Endothelial cell of umbilical vein (primary cell): ENCODE data around the gene AMOT. TPM values are rescaled to one million over a fixed set of nuclear protein-coding genes. Genes with fewer than 3 reads are reported as not detected.

Experiments used
- BruUV-seq: library from RNA; stranded (reverse); fragments of 400-500 nt; replicated peaks from 2 replicates; lab custom pipeline; 2021; lab: Mats Ljungman, UMichigan
- CTCF ChIA-PET: fragments of 300-600, 350-600 bp; sonication (Branson Sonifier 250); formaldehyde crosslinking; loops from one replicate; lab custom pipeline; 2021; ENCODE audit warnings: antibody characterized with exemption, inconsistent platforms; lab: Charles Lee
- POLR2A ChIA-PET: fragments of 300-600, 350-600 bp; sonication (Branson Sonifier 250); formaldehyde crosslinking; loops from one replicate; lab custom pipeline; 2021; ENCODE audit warnings: antibody characterized with exemption, inconsistent platforms; lab: Charles Lee
- DNase-seq: peaks from one replicate; pipeline ENCODE4 v3.0.0-alpha.2; 2011; ENCODE audit warnings: low read depth, low spot score
- FAIRE-seq: peaks from 2 replicates; lab custom pipeline; 2011; peaks lifted over from hg19 to GRCh38; lab: Jason Lieb, UNC
- H2AFZ ChIP-seq: 2 replicates; pipeline ENCODE4 v1.6.0; 2012; ENCODE audit warnings: low read depth, low read length, control low read depth, inconsistent platforms
- H3K27ac ChIP-seq: 2 replicates; pipeline ENCODE4 v1.5.1; 2011; ENCODE audit warnings: low read depth, mild to moderate bottlenecking, control low read depth, low read length, moderate library complexity; ENCODE audit not compliant: insufficient read depth
- H3K27me3 ChIP-seq, 2 experiments: 2 replicates each; pipeline versions ENCODE4 v1.6.0 to v1.6.1; 2011; ENCODE audit warnings: low read length in 2 of 2, mixed read lengths in 1 of 2; ENCODE audit not compliant: control insufficient read depth in 2 of 2, insufficient read depth in 2 of 2
- H3K36me3 ChIP-seq, 2 experiments: 2 replicates in 1 of 2; 3 replicates in 1 of 2; pipeline ENCODE4 v1.5.1; 2011; ENCODE audit warnings: low read length in 2 of 2, mild to moderate bottlenecking in 1 of 2, moderate library complexity in 1 of 2; ENCODE audit not compliant: control insufficient read depth in 2 of 2, insufficient read depth in 2 of 2; ENCODE audit errors: extremely low read depth in 1 of 2
- H3K4me1 ChIP-seq: 3 replicates; pipeline ENCODE4 v1.5.1; 2011; ENCODE audit warnings: mild to moderate bottlenecking, low read length; ENCODE audit not compliant: control insufficient read depth, insufficient read depth; ENCODE audit errors: extremely low read depth
- H3K4me2 ChIP-seq: 2 replicates; pipeline ENCODE4 v1.6.1; 2011; ENCODE audit warnings: low read length, control low read depth, mixed read lengths; ENCODE audit not compliant: insufficient read depth
- H3K4me3 ChIP-seq, 3 experiments: fragments of 200-600 bp in 1 of 3; sonication (generic), shearing (Covaris generic) in 1 of 3; replicated peaks in 1 of 3; 2 replicates each; pipeline ENCODE4 v1.5.1; 2011 to 2016; ENCODE audit warnings: control low read depth in 3 of 3, low read length in 3 of 3, mild to moderate bottlenecking in 2 of 3, inconsistent platforms in 1 of 3, low read depth in 1 of 3, moderate library complexity in 1 of 3; ENCODE audit not compliant: insufficient read depth in 1 of 3
- H3K79me2 ChIP-seq: 2 replicates; pipeline ENCODE4 v1.6.0; 2012; ENCODE audit warnings: low read length, inconsistent platforms; ENCODE audit not compliant: control insufficient read depth, insufficient read depth
- H3K9ac ChIP-seq: replicated peaks from 2 replicates; pipeline ENCODE3; 2011; ENCODE audit warnings: low read length, control low read depth; ENCODE audit not compliant: insufficient read depth; ENCODE audit errors: extremely low read depth
- H3K9me1 ChIP-seq: replicated peaks from 3 replicates; pipeline ENCODE4 v1.6.0; 2011; ENCODE audit warnings: mild to moderate bottlenecking, low read length; ENCODE audit not compliant: control insufficient read depth, insufficient read depth; ENCODE audit errors: extremely low read depth
- H3K9me3 ChIP-seq: replicated peaks from 2 replicates; pipeline ENCODE4 v1.5.1; 2012; ENCODE audit warnings: low read length, inconsistent platforms; ENCODE audit not compliant: control insufficient read depth, insufficient read depth
- H4K20me1 ChIP-seq: replicated peaks from 2 replicates; pipeline ENCODE3; 2011; ENCODE audit warnings: mild to moderate bottlenecking, low read length; ENCODE audit not compliant: control insufficient read depth, insufficient read depth; ENCODE audit errors: extremely low read depth
- CTCF ChIP-seq, 2 donors: IDR thresholded peaks; 1 replicate in 1 of 2; 2 replicates in 1 of 2; pipeline ENCODE4 v1.5.1; 2011; ENCODE audit warnings: low read length in 2 of 2, mild to moderate bottlenecking in 2 of 2, moderate library complexity in 2 of 2, control low read depth in 1 of 2, inconsistent platforms in 1 of 2, low read depth in 1 of 2; ENCODE audit not compliant: insufficient read depth in 1 of 2; ENCODE audit errors: extremely low read depth in 1 of 2
- EZH2 ChIP-seq: IDR thresholded peaks from 2 replicates; pipeline ENCODE4 v1.6.1; 2012; ENCODE audit warnings: borderline replicate concordance, low read depth, mild to moderate bottlenecking, moderate library complexity, low read length, inconsistent platforms; ENCODE audit not compliant: severe bottlenecking
- FOS ChIP-seq: IDR thresholded peaks from 2 replicates; pipeline ENCODE4 v1.6.1; 2011; ENCODE audit warnings: mild to moderate bottlenecking, low read length, moderate library complexity, borderline replicate concordance; ENCODE audit not compliant: insufficient read depth
- GATA2 ChIP-seq: IDR thresholded peaks from 2 replicates; pipeline ENCODE4 v1.7.0; 2011; ENCODE audit warnings: low read depth, mild to moderate bottlenecking, moderate library complexity, mixed read lengths, low read length; ENCODE audit not compliant: insufficient read length, insufficient read depth
- JUN ChIP-seq: IDR thresholded peaks from 2 replicates; pipeline ENCODE4 v1.6.1; 2011; ENCODE audit warnings: borderline replicate concordance, low read depth; ENCODE audit not compliant: insufficient read length, insufficient read depth
- MAX ChIP-seq: IDR thresholded peaks from 2 replicates; pipeline ENCODE4 v1.6.1; 2011; ENCODE audit not compliant: insufficient read depth, insufficient read length
- MYC ChIP-seq: IDR thresholded peaks from one replicate; pipeline ENCODE4 v1.6.1; 2011; ENCODE audit warnings: mild to moderate bottlenecking, low read depth, low read length
- POLR2A ChIP-seq: IDR thresholded peaks from 2 replicates; pipeline ENCODE4 v1.6.1; 2012; ENCODE audit warnings: low read depth, mild to moderate bottlenecking, control low read depth, low read length
- POLR2AphosphoS5 ChIP-seq: IDR thresholded peaks from 2 replicates; pipeline ENCODE4 v1.6.1; 2012; ENCODE audit warnings: low read depth, mild to moderate bottlenecking, control low read depth, low read length, moderate library complexity; ENCODE audit not compliant: insufficient read depth
- dilution Hi-C: fragments of 300-500 bp; cut with MboI; formaldehyde crosslinking; loops from one replicate; pipeline ENCODE4 v1.15.0; 2019; ENCODE audit warnings: low sequenced_read_pairs; ENCODE audit not compliant: extremely low pct_ligation_motif_present
- intact Hi-C: fragments of 100-400 bp; cut with micrococcal nuclease; formaldehyde crosslinking; loops from one replicate; pipeline ENCODE4 v1.10.0; 2022
- polyA plus RNA-seq, 4 experiments: library from polyadenylated mRNA; depleted of rRNA in 3 of 4; stranded (reverse) in 3 of 4; unstranded in 1 of 4; fragments of >200 nt; gene quantifications; 2 replicates each; pipeline versions ENCODE4 v1.2.1 to v1.2.3, GENCODE V29; 2011 to 2012; ENCODE audit warnings: missing spikeins in 1 of 4
- total RNA-seq: library from RNA; stranded (reverse); gene quantifications from 2 replicates; pipeline ENCODE4 v1.2.3, GENCODE V29; 2021

Gene AMOT
- total and polyA plus RNA-seq, 2 donors (not counting 3 experiments of a cell fraction or from before 2014, with no cell fraction given): 0.68 to 3.5 TPM

- no peaks in the 10 kb centered on the region for H4K20me1 ChIP-seq
- no peak for TF ChIP-seq MYC
- no peak for TF ChIP-seq JUN
- no peak for TF ChIP-seq GATA2
- TF ChIP-seq MAX: no peak
- TF ChIP-seq POLR2AphosphoS5: no peak
- no peak for TF ChIP-seq FOS
- no peak for TF ChIP-seq EZH2
- TF ChIP-seq CTCF (IDR thresholded peaks at IDR 0.05; ENCODE audit: extremely low read depth in 1 of 2, insufficient read depth in 1 of 2, low read depth in 1 of 2, low read length in 2 of 2): no peak
- TF ChIP-seq POLR2A: no peak
- H3K9me3 ChIP-seq: no peaks in the 10 kb centered on the region
- intact Hi-C loops: no loop called here
- H3K4me1 ChIP-seq: no peaks in the 10 kb centered on the region
- DNase-seq (no peak), FAIRE-seq (no peak)
- no peak overlapping the region for H3K27ac ChIP-seq
- H2AFZ ChIP-seq: no peak overlapping the region
- dilution Hi-C loops: no loop called here
- no TSS peak for BruUV-seq
- no peak overlapping the region for H3K4me3 ChIP-seq
- H3K9ac ChIP-seq: no peak overlapping the region
- H3K27me3 ChIP-seq: no peaks in the 10 kb centered on the region
- H3K36me3 ChIP-seq: no peaks in the 10 kb centered on the region
- ChIA-PET CTCF (no interaction called here), POLR2A (no interaction called here)
- H3K79me2 ChIP-seq: no peaks in the 10 kb centered on the region
- no peaks in the 10 kb centered on the region for H3K9me1 ChIP-seq
- H3K4me2 ChIP-seq: no peak overlapping the region
These were observed 24.9 kb upstream of the AMOT start for GRCh38 chrX:112865464-112866025.
